ENCODE measurements around the gene PSMD1.

DNA sequence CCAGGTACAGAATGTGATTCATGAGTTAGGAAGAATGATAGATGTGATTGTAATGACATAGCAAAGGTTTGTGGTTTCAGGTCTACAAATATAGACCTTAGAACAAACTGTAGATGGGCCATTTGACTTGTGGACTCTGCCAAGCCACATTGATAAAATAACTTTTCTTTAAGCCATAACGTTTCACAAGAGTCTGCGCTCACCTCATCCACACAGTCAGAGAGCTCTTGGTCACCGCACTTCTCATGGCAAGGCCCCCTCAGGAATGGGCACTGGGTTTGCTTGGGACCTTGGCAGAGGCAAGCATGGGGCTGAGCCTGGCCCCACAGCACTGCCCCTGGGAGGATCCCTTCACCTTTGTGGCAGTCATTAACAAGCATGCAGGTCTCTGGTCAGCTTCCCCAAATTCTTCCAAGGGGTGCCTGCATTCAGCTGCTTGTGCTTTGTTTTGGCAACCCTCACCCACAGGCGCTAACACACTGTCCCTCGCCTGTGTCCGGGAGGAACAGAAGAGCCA is 155.7 kb downstream of the PSMD1 start:
- no peak for TF ChIP-seq EZH2 (IDR thresholded peaks at IDR 0.05; ENCODE audit: borderline replicate concordance, low read depth, low read length, severe bottlenecking)
- TF ChIP-seq, protein P1, sequence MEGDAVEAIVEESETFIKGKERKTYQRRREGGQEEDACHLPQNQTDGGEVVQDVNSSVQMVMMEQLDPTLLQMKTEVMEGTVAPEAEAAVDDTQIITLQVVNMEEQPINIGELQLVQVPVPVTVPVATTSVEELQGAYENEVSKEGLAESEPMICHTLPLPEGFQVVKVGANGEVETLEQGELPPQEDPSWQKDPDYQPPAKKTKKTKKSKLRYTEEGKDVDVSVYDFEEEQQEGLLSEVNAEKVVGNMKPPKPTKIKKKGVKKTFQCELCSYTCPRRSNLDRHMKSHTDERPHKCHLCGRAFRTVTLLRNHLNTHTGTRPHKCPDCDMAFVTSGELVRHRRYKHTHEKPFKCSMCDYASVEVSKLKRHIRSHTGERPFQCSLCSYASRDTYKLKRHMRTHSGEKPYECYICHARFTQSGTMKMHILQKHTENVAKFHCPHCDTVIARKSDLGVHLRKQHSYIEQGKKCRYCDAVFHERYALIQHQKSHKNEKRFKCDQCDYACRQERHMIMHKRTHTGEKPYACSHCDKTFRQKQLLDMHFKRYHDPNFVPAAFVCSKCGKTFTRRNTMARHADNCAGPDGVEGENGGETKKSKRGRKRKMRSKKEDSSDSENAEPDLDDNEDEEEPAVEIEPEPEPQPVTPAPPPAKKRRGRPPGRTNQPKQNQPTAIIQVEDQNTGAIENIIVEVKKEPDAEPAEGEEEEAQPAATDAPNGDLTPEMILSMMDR (IDR thresholded peaks at IDR 0.05; ENCODE audit: borderline replicate concordance, extremely low read depth, low read length, poor library complexity, severe bottlenecking), result no peak

All from DND-41 (cell line).